Islet precursor cell (in vitro differentiated cells): ENCODE measurements around the gene SYNJ2.

Source experiments
- DNase-seq: peaks from one replicate; pipeline ENCODE4 v3.0.0-alpha.2; 2018

Gene SYNJ2

GRCh38 chr6:158064725-158065251 lies 83.1 kb downstream of the SYNJ2 start:
- no peak for DNase-seq

GRCh38 chr6:158066136-158066781 lies 84.6 kb downstream of the SYNJ2 start:
- no peak for DNase-seq

DNA sequence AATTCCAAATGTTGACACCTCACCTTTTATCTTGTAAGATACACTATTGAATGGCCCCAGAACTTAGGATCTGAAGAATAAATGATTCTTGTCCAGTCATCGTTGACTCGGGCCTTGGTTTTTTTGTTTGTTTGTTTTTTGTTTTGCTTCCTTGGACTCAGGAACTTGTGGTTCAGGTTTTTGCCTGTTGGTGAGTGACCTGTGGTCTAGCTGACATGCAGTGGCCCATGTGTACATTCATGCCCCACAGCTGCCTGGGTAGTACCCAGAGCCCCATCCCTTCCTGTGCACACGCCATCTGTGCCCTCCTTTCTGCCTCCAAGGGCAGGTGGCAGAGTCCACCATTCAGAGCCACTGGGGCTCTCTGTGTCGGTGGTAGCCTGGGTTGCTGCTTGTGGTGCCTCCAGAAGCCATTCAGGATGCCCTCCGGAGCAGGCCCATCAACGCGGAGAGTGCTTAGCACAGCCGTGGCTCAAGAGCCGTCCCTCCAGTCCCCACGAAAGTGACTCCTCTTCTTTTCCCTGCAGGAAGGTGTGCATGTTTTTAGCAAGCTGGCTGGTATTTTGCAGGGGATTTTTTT lies 85.9 kb downstream of the SYNJ2 start:
- DNase-seq, result no peak

DNA sequence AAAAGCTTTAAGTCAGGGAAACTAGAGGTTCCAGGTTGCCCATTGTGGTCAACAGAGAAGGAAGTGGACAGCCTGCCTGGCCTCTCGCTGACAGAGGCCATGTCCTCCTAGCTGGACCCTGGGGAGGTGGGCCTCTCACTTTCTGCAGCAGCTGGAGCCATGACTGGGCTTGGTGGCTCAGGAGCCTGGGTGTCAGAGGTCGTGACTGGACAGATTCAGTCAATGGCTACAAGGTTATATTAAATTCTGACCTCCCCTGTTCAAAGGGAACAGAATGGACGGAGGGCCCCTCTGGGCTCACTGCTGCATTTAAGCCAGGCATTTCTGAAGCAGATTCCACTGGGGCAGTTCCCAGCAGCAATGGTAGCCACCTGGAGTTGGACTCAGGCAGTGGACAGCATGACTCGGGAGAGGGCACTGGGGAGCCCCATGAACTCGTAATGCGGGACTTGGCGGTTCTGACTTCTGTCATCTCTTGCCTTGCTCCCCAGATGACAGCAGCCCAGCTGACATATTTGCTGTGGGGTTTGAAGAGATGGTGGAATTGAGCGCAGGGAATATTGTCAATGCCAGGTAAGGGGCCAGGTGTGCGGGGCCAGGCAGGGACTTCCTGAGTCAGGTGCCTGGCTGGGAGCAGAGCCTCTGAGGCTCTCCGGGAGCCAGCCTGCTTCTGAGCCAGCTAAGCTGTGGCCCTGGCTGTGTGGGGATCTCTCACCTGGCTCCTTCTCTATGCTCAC lies 86.7 kb downstream of the SYNJ2 start:
- no peak for DNase-seq

GRCh38 chr6:158068893-158069799 lies 87.5 kb downstream of the SYNJ2 start:
- no peak for DNase-seq

DNA sequence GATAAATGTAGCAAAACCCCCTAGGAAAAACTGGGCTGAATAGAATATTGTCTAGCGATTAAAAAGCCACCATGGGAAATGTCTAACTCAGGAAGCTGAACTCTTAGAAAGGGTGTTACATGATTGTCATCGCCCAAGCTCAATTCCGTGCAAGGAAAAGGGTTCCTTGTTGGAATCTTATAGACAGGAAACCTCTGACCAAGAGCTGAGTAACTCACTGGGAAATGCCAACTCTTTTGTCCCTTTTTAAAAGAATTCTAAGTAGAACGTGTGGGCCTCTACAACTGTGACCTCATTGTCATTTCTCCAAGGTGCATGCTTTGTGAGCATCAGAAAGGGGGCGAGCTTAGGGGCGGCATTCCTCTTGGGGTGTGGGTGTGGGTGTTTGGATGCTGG lies 88.1 kb downstream of the SYNJ2 start:
- DNase-seq, result no peak

GRCh38 chr6:158070513-158070912 lies 88.8 kb downstream of the SYNJ2 start:
- no peak for DNase-seq

DNA sequence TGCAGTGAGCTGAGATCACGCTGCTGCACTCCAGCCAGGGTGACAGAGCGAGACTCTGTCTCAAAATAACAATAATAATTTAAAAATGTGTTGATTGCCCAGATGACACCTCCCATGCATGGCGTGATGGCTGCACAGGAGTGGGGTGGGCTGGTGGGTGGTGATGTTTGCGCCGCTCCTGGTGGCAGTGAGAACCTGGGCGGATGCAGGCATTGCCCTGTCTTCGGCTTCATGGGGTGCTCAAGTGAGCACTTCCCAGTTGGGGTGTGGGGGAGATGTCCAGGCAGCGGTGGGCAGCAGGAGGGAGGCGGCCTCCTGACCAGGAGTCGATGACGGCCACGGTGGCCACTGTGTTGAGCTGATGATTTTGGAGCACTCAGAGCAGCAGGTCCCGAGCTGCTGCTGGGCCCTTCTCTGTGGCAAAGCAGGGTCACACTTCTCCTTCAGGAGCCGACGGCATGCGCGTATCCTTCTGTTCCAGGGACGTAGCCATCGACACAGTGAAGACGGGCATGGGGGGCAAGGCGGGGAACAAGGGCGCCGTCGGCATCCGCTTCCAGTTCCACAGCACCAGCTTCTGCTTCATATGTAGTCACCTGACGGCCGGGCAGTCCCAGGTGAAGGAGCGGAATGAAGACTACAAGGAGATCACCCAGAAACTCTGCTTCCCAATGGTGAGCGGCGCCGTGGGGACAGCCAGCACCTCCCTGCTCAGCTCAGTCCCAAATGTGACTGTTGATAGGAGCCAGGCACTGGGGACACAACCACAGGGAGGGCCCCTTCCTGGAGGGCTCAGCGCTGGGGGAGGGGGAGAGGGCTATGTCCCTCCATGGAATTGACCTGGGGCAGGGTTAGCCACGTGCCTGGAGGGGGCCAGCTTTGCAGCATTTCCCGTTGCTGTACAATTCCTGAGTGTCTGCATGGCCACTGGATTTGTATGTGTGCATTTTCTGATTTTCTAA lies 89.7 kb downstream of the SYNJ2 start:
- DNase-seq, result no peak

DNA sequence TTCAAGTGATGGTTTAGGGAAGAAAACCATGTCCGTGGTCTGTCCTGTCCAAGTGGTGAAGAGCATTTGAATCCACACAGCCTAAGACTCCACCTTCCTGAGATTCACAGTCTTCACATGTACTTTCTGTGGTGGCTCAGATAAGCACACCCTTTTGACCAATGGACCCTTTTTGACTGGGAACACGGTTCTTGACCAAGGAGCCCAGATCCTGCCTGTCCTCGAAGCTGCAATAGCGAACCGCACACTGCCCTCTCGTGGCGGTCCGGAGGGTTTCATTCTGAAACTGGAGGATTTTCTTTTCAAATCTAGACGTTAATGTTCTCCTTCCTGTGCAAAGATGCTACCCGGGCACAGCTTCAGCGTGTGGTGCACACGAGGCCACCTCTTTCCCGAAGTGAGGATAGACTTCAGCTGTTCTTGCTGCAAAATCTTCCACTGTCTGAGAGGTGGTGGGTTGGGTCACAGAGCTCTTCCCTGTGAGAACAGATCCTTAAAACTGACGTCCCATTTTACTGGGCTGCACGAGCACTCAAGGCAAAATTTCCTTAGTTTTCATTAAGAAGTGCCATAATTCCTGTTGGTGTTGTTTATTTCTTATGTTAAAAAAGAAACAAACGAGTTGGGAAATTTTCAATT lies 90.5 kb downstream of the SYNJ2 start:
- DNase-seq, result peak; percentile 80

- DNase-seq, result no peak
Measured at GRCh38 chr6:158073776-158074175, 92.1 kb downstream of the SYNJ2 start.

DNA sequence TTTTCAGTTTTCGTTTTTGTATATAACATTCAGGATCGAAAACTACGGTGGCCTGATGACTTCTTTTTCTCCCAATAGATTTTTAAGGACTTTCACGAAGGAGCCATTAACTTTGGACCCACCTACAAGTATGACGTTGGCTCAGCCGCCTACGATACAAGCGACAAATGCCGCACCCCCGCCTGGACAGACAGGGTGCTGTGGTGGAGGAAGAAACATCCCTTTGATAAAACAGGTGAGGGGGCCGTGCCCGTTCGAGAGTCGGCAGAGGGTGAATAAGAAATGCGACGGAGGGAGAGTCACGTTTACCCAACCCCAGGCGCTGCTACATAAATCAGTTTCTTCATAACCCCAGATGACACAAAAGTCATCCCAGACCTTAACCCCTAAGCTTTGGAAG lies 94.9 kb downstream of the SYNJ2 start:
- no peak for DNase-seq

DNA sequence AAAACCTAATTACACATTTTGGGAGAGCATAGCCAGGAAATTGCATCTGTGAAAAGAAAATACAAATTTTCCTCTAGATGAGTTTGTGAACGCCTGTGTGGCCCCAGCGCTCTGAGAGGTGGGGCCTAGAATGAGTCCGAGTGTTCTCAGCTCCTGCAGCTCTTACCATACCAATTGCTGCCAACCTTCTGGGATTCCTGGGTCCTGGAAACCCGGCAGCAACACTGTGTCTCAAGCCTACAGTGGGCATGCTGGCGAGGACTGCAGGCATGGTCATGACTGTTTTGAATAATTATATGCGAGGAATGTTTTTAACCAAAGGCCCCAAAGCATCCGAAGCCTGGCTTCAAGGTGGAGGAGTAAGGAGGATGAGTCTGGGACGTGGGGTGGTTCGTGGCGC lies 96.0 kb downstream of the SYNJ2 start:
- no peak for DNase-seq

- no peak for DNase-seq
Measured at GRCh38 chr6:158078320-158078719, 96.7 kb downstream of the SYNJ2 start.

- peak; percentile 29 for DNase-seq
Measured at GRCh38 chr6:158080849-158081656, 99.4 kb downstream of the SYNJ2 start.

DNA sequence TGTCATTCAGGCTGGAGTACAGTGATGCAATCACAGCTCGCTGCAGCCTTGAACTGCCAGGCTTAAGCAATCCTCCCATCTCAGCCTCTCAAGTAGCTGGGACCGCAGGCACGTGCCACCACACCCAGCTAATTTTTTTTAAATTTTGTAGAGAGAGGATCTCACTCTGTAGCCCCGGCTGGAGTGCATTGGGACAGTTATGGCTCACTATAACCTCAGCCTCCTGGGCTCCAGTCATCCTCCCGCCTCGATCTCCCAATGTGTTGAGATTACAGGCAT lies 99.9 kb downstream of the SYNJ2 start:
- peak; percentile 43 for DNase-seq

DNA sequence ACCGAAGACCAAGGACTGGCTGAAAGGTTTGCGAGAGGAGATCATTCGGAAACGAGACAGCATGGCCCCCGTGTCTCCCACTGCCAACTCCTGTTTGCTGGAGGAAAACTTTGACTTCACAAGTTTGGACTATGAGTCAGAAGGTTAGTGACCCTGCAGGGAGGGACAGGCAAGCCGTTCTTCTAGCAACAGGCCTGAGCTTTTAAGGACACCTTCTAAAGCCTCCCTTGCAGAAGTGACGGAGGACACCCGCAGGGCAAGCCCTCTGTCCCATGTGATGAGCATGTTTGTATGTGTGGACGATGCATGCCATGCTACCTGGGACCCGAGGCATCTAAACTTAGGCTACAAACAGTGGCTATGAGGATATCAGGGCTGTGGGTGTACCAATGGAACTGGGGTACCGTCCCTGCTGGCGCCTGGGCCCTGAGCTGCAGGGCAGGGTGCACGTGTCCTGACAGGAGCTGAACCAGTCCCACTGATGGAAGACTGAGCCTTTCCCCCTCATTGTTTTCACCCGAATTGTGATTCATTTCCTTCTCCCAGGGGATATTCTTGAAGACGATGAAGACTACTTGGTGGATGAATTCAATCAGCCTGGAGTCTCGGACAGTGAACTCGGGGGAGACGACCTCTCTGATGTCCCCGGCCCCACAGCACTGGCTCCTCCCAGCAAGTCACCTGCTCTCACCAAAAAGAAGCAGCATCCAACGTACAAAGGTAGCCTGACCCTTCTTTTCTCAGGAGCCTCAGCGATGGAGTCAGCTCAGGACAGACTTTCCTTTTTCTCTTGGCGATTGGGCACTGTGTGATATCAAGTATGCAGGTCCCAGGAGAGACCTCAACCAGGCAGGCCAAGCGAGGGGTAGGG lies 102.0 kb downstream of the SYNJ2 start:
- peak; percentile 52 for DNase-seq

GRCh38 chr6:158085261-158086053 lies 103.8 kb downstream of the SYNJ2 start:
- no peak for DNase-seq

DNA sequence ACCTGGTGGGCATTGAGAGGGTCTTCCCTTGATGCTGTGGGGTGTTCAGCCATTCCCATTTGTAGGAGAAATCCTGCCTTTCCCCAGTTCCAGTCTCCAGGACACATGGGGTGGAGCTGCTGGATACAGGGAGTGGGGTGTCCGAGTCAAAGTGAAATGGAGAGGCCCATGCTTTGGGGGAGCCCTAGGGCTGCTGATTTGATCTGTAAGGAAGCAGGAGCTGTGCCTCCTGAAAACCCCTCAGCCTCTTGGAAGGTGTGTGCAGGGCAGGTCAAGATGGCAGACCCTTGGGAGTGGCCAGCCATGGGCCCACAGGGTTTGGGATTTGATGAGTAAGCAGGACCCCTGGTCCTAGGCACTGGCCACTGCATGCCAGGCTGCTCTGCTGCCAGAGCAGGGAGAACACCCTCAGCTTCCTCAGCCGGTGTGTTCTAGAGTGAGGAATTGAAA lies 104.4 kb downstream of the SYNJ2 start:
- no peak for DNase-seq
